Stomach (tissue), 9 donors: Measurements from ENCODE around the gene DOC2A. TPM values are rescaled to one million over a fixed set of nuclear protein-coding genes. Genes with fewer than 3 reads are reported as not detected.

Experiments
- DNase-seq, 2 donors: peaks; one replicate each; pipeline versions ENCODE4 v3.0.0 to v3.0.0-alpha.2; 2013 to 2019
- H3K27ac ChIP-seq, 5 donors: fragments of 200-600 bp in 4 of 5; sonication (generic) in 4 of 5; one replicate each; pipeline ENCODE4 v1.5.1; 2013 to 2019; ENCODE audit warnings: mild to moderate bottlenecking in 1 of 5, moderate library complexity in 1 of 5
- H3K27me3 ChIP-seq, 3 donors: fragments of 200-600 bp; sonication (generic); one replicate each; pipeline ENCODE4 v1.5.1; 2017 to 2019; ENCODE audit warnings: mixed run types in 1 of 3
- H3K36me3 ChIP-seq, 4 donors: fragments of 200-600 bp; sonication (generic); 1 replicate in 3 of 4; 2 replicates in 1 of 4; pipeline ENCODE4 v1.5.1; 2016 to 2019
- H3K4me1 ChIP-seq, 4 donors: fragments of 200-600 bp; sonication (generic); one replicate each; pipeline ENCODE4 v1.5.1; 2016 to 2019
- H3K4me3 ChIP-seq, 4 donors: fragments of 200-600 bp; sonication (generic) in 3 of 4; one replicate each; pipeline ENCODE4 v1.5.1; 2016 to 2019; ENCODE audit warnings: mild to moderate bottlenecking in 1 of 4
- H3K9me3 ChIP-seq, 4 donors: fragments of 200-600 bp; sonication (generic); one replicate each; pipeline ENCODE4 v1.5.1; 2016 to 2019
- CTCF ChIP-seq, 7 experiments: fragments of 450-650 bp in 4 of 7; fragments of 200-600 bp in 3 of 7; sonication (generic) in 3 of 7; IDR thresholded peaks; one replicate each; pipeline ENCODE4 v1.5.1; 2016 to 2019; ENCODE audit warnings: antibody characterized with exemption in 7 of 7, control low read depth in 2 of 7, mild to moderate bottlenecking in 1 of 7
- EP300 ChIP-seq: sonication (generic); formaldehyde crosslinking; IDR thresholded peaks from one replicate; pipeline ENCODE4 v1.6.1; 2017; ENCODE audit warnings: antibody characterized with exemption
- POLR2A ChIP-seq, 4 donors: fragments of 450-650 bp; IDR thresholded peaks; one replicate each; pipeline ENCODE4 v1.6.1; 2016; ENCODE audit warnings: antibody characterized with exemption in 4 of 4, control low read depth in 2 of 4, mild to moderate bottlenecking in 1 of 4, moderate library complexity in 1 of 4
- POLR2AphosphoS5 ChIP-seq, 3 donors: sonication (generic); formaldehyde crosslinking; IDR thresholded peaks; one replicate each; pipeline ENCODE4 v1.6.1; 2016; ENCODE audit warnings: antibody characterized with exemption in 3 of 3
- WGBS, 5 donors: extraction: QIAGEN DNeasy Blood & Tissue Kit in 3 of 5; methylation state at CpG; one replicate each; pipeline versions ENCODE4 v1.1.5 to v1.1.7; 2013 to 2018; 5-methylcytosine and 5-hydroxymethylcytosine counted together
- intact Hi-C: fragments of 100-400 bp; cut with DNase I; formaldehyde crosslinking; loops from one replicate; pipeline ENCODE4 v1.15.1; 2023; ENCODE audit warnings: low total_unique reads
- polyA plus RNA-seq, 3 donors: library from polyadenylated mRNA; stranded (reverse); fragments of 200-250 nt; gene quantifications; one replicate each; pipeline ENCODE4 v1.2.3, GENCODE V29; 2013
- total RNA-seq, 5 donors: library from RNA; depleted of rRNA; stranded (reverse); fragments of >200 nt; gene quantifications; one replicate each; pipeline versions ENCODE4 v1.1.0 to v1.2.3, GENCODE V29; 2014 to 2016
- donor health status: healthy with polysubstance abuse.
- donor health status: Bipolar disorder and iron deficiency.
- donor health status: healthy.

Gene DOC2A
- total and polyA plus RNA-seq, 8 donors, result 0.72 to 20.9 (median 1.8) TPM; not detected in 4

- no peak overlapping the region for H3K4me3 ChIP-seq
- peaks cover 0 to 5% (median 0%) of the 10 kb centered on the region in 3 donors for H3K27me3 ChIP-seq
- H3K36me3 ChIP-seq, result peaks cover 0 to 60% (median 51%) of the 10 kb centered on the region in 4 donors
- no peak for TF ChIP-seq POLR2A (IDR thresholded peaks at IDR 0.05)
- TF ChIP-seq EP300, result no peak
- no peak for TF ChIP-seq POLR2AphosphoS5 (IDR thresholded peaks at IDR 0.05)
- no peak for TF ChIP-seq CTCF (IDR thresholded peaks at IDR 0.05)
- WGBS, 5 donors, result 83 to 91% (median 87%) methylated on average over 19 of the region's 19 CpGs
- intact Hi-C loops, result no loop called here
- H3K9me3 ChIP-seq, result no peaks in the 10 kb centered on the region
- H3K27ac ChIP-seq, result no peak overlapping the region
- peaks cover 9 to 20% (median 19%) of the 10 kb centered on the region in 4 donors for H3K4me1 ChIP-seq
- DNase-seq, result no peak
Measured at GRCh38 chr16:30002614-30003346, 8.0 kb downstream of the DOC2A start.

GRCh38 chr16:30000735-30001631 lies 9.8 kb downstream of the DOC2A start:
- TF ChIP-seq POLR2A (IDR thresholded peaks at IDR 0.05) (no peak), EP300 (no peak), CTCF (IDR thresholded peaks at IDR 0.05) (no peak), POLR2AphosphoS5 (IDR thresholded peaks at IDR 0.05) (no peak)
- H3K27me3 ChIP-seq, result no peaks in the 10 kb centered on the region
- H3K4me3 ChIP-seq, result no peak overlapping the region
- peaks cover 0 to 66% (median 51%) of the 10 kb centered on the region in 4 donors for H3K36me3 ChIP-seq
- no peaks in the 10 kb centered on the region for H3K9me3 ChIP-seq
- intact Hi-C loops, result no loop called here
- no peak overlapping the region for H3K27ac ChIP-seq
- DNase-seq, result no peak
- 82 to 87% (median 85%) methylated on average over 32 to 33 of the region's 33 CpGs for WGBS, 5 donors
- H3K4me1 ChIP-seq, result peaks cover 18 to 35% (median 32%) of the 10 kb centered on the region in 4 donors

GRCh38 chr16:29999605-30000004 lies 11.2 kb downstream of the DOC2A start:
- H3K27me3 ChIP-seq, result no peaks in the 10 kb centered on the region
- peaks cover 15 to 30% (median 27%) of the 10 kb centered on the region in 4 donors for H3K4me1 ChIP-seq
- no peak overlapping the region for H3K4me3 ChIP-seq
- no peak for DNase-seq
- intact Hi-C loops, result no loop called here
- no peak overlapping the region for H3K27ac ChIP-seq
- H3K9me3 ChIP-seq, result no peaks in the 10 kb centered on the region
- H3K36me3 ChIP-seq, result peaks cover 0 to 64% (median 51%) of the 10 kb centered on the region in 4 donors
- WGBS, 5 donors, result 87 to 91% (median 89%) methylated on average over 6 of the region's 6 CpGs
- TF ChIP-seq CTCF (IDR thresholded peaks at IDR 0.05) (no peak), POLR2A (IDR thresholded peaks at IDR 0.05) (no peak), EP300 (no peak), POLR2AphosphoS5 (IDR thresholded peaks at IDR 0.05) (no peak)

- Histone ChIP-seq H3K4me3 (peak overlapping the region; percentile 86 to 98 (median 91)), H3K27ac (peak overlapping the region in 4 of 5 donors; percentile 97 to 98 (median 98)), H3K36me3 (peaks cover 20 to 64% (median 52%) of the 10 kb centered on the region in 4 donors), H3K9me3 (no peaks in the 10 kb centered on the region), H3K27me3 (no peaks in the 10 kb centered on the region), H3K4me1 (peaks cover 20 to 39% (median 29%) of the 10 kb centered on the region in 4 donors)
- WGBS, 5 donors, result 17 to 25% (median 18%) methylated on average over 9 of the region's 9 CpGs
- no peak for DNase-seq
- no peak for TF ChIP-seq POLR2AphosphoS5 (IDR thresholded peaks at IDR 0.05)
- no peak for TF ChIP-seq POLR2A (IDR thresholded peaks at IDR 0.05)
- no peak for TF ChIP-seq CTCF (IDR thresholded peaks at IDR 0.05)
- intact Hi-C loops, result no loop called here
Measured at GRCh38 chr16:29996766-29997250, 14.0 kb downstream of the DOC2A start.
